Measurements from ENCODE around the gene OR10G7.
"Not testable (repeated sequence)": the region's sequence is repeated elsewhere in the genome, so short reads cannot be mapped to it uniquely, and the experiment has no call there.

Gene OR10G7

GRCh38 chr11:124036666-124037065 is 4.5 kb downstream of the OR10G7 start:
- no peak for DNase-seq

- no peak for DNase-seq
Observed at GRCh38 chr11:124026498-124026897, 14.6 kb downstream of the OR10G7 start, which contains the start of gene OR10G8. Gene OR10G8, plus strand, starts transcription at chr11:124026798. Its CDS starts 2,825 bp downstream, at chr11:124029623.

GRCh38 chr11:124015837-124016236 is 25.3 kb downstream of the OR10G7 start:
- DNase-seq, result not testable (repeated sequence)

DNA sequence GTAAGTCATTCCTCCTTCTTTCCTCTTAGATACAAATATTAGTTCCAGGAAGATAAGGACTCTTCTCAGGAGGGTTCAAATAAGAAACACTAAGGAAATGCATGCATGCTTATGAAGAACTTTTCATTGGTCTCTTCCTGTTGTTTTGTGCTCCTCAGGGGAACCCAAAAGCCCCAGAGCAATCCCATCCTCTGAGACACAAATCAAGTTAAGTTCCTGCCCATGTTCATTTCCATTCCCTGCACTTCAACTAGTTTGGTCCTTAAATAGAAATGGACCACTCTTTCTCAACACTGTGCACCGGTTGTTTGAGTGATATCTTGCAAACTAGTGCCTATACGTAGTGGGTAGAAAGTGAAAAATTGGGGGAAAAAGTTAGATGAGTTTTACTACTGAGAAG is 28.4 kb downstream of the OR10G7 start, which contains the start of gene OR10G4:
OR10G4 (plus strand) TSS at position 301 of the 400 bp plus-strand sequence. CDS start 2,578 bp downstream, outside the sequence.
- no peak for DNase-seq

- no peak for DNase-seq
Observed at GRCh38 chr11:123995119-123995518, 46.0 kb downstream of the OR10G7 start, which contains the start of gene OR10G6. Gene OR10G6, minus strand, starts transcription at chr11:123995161. Its CDS starts 0 bp downstream, at chr11:123995161.
